B cell (primary cell): ENCODE results near the gene GRIK5. TPM values are rescaled to one million over a fixed set of nuclear protein-coding genes. Genes with fewer than 3 reads are reported as not detected.

ENCODE experiments used
- ATAC-seq: fragments of 200-7000 bp; cut with Tn5 transposase; one replicate; pipeline ENCODE4 v1.10.0; 2021; ENCODE audit warnings: low read depth, mild to moderate bottlenecking, moderate number of reproducible peaks, moderate library complexity
- CTCF ChIA-PET: fragments of 350-600 bp; sonication (Branson Sonifier 250); formaldehyde crosslinking; loops from one replicate; lab custom pipeline; 2021; ENCODE audit warnings: antibody characterized with exemption, inconsistent platforms; lab: Charles Lee
- POLR2A ChIA-PET: fragments of 350-600 bp; sonication (Branson Sonifier 250); formaldehyde crosslinking; loops from one replicate; lab custom pipeline; 2021; ENCODE audit warnings: antibody characterized with exemption; lab: Charles Lee
- DNase-seq: peaks from one replicate; pipeline ENCODE4 v3.0.0; 2013
- H2AFZ ChIP-seq: 2 replicates; pipeline ENCODE4 v1.6.1; 2012; ENCODE audit warnings: mild to moderate bottlenecking, low read depth, low read length; ENCODE audit not compliant: insufficient read depth, poor library complexity, severe bottlenecking
- H3K27ac ChIP-seq, 2 donors: 1 replicate in 1 of 2; 2 replicates in 1 of 2; pipeline ENCODE4 v1.5.1; 2012 to 2013; ENCODE audit warnings: low read length in 2 of 2, mild to moderate bottlenecking in 2 of 2, moderate library complexity in 1 of 2
- H3K27me3 ChIP-seq, 4 experiments: fragments of 200-600 bp in 1 of 4; sonication (generic) in 1 of 4; replicated peaks in 1 of 4; 1 replicate in 2 of 4; 2 replicates in 2 of 4; pipeline versions ENCODE4 v1.6.1 to v1.7.0; 2013 to 2016; ENCODE audit warnings: low read length in 3 of 4, mild to moderate bottlenecking in 2 of 4, mixed read lengths in 1 of 4, moderate library complexity in 1 of 4; ENCODE audit not compliant: insufficient read depth in 4 of 4, control insufficient read depth in 3 of 4; ENCODE audit errors: control extremely low read depth in 1 of 4
- H3K36me3 ChIP-seq, 2 experiments: replicated peaks in 1 of 2; 1 replicate in 1 of 2; 2 replicates in 1 of 2; pipeline versions ENCODE4 v1.6.1 to v1.7.1; 2013; ENCODE audit warnings: low read length in 1 of 2; ENCODE audit not compliant: insufficient read depth in 2 of 2, control insufficient read depth in 1 of 2; ENCODE audit errors: control extremely low read depth in 1 of 2, extremely low read depth in 1 of 2
- H3K4me1 ChIP-seq, 2 donors: fragments of 200-600 bp in 1 of 2; sonication (generic) in 1 of 2; 1 replicate in 1 of 2; 2 replicates in 1 of 2; pipeline versions ENCODE4 v1.5.1 to v1.6.1; 2013 to 2017; ENCODE audit warnings: low read length in 2 of 2; ENCODE audit not compliant: control insufficient read depth in 2 of 2, insufficient read depth in 2 of 2
- H3K4me2 ChIP-seq: replicated peaks from 2 replicates; pipeline ENCODE3; 2012; ENCODE audit warnings: mild to moderate bottlenecking, low read depth, low read length; ENCODE audit not compliant: poor library complexity, severe bottlenecking
- H3K4me3 ChIP-seq, 5 experiments: fragments of 200-600 bp in 1 of 5; sonication (generic) in 1 of 5; 1 replicate in 3 of 5; 2 replicates in 2 of 5; pipeline versions ENCODE4 v1.5.1 to v1.7.0; 2011 to 2016; ENCODE audit warnings: low read length in 4 of 5, mild to moderate bottlenecking in 4 of 5, low read depth in 2 of 5, control low read depth in 1 of 5, moderate library complexity in 1 of 5; ENCODE audit not compliant: insufficient read depth in 1 of 5; ENCODE audit errors: control extremely low read depth in 1 of 5, extremely low read depth in 1 of 5
- H3K79me2 ChIP-seq: fragments of 200-600 bp; sonication (generic); one replicate; pipeline ENCODE4 v1.6.0; 2016; ENCODE audit warnings: low read length; ENCODE audit not compliant: control insufficient read depth, insufficient read depth
- H3K9ac ChIP-seq: fragments of 200-600 bp; sonication (generic); 2 replicates; pipeline ENCODE4 v1.6.1; 2017; ENCODE audit warnings: mild to moderate bottlenecking, low read length, moderate library complexity
- H3K9me3 ChIP-seq, 3 donors: one replicate each; pipeline versions ENCODE4 v1.6.1 to v1.7.1; 2013; ENCODE audit warnings: low read length in 2 of 3; ENCODE audit not compliant: control insufficient read depth in 2 of 3, insufficient read depth in 1 of 3; ENCODE audit errors: control extremely low read depth in 1 of 3
- H4K20me1 ChIP-seq: 2 replicates; pipeline ENCODE4 v1.6.0; 2012; ENCODE audit warnings: mild to moderate bottlenecking, low read length; ENCODE audit not compliant: insufficient read depth, control insufficient read depth, poor library complexity, severe bottlenecking
- H3K27ac Mint-ChIP-seq: one replicate; pipeline ENCODE4 v1.8.0; 2021; ENCODE audit warnings: mixed read lengths
- H3K27me3 Mint-ChIP-seq: one replicate; pipeline ENCODE4 v1.8.0; 2021; ENCODE audit warnings: mixed read lengths
- H3K4me1 Mint-ChIP-seq: one replicate; pipeline ENCODE4 v1.8.0; 2021; ENCODE audit warnings: mixed read lengths
- H3K4me3 Mint-ChIP-seq: one replicate; pipeline ENCODE4 v1.8.0; 2021; ENCODE audit warnings: mixed read lengths
- H3K9me3 Mint-ChIP-seq: one replicate; pipeline ENCODE4 v1.8.0; 2022; ENCODE audit warnings: mixed read lengths; ENCODE audit not compliant: insufficient read depth
- CTCF ChIP-seq: fragments of 200-600 bp; IDR thresholded peaks from one replicate; pipeline ENCODE4 v1.8.0; 2022; ENCODE audit warnings: antibody characterized with exemption, mild to moderate bottlenecking
- EZH2 ChIP-seq: IDR thresholded peaks from 2 replicates; pipeline ENCODE4 v1.6.1; 2012; ENCODE audit warnings: borderline replicate concordance, low read depth, mild to moderate bottlenecking, moderate library complexity, low read length; ENCODE audit not compliant: insufficient read depth, poor library complexity, severe bottlenecking
- WGBS: methylation state at CpG from one replicate; pipeline ENCODE4 v1.1.5; 2013; ENCODE audit warnings: missing lambda C conversion rate; ENCODE audit not compliant: insufficient coverage; 5-methylcytosine and 5-hydroxymethylcytosine counted together
- intact Hi-C: fragments of 100-400 bp; cut with micrococcal nuclease; formaldehyde crosslinking; loops from one replicate; pipeline ENCODE4 v1.10.0; 2022
- polyA plus RNA-seq: library from polyadenylated mRNA; depleted of rRNA; stranded (reverse); fragments of >200 nt; gene quantifications from 2 replicates; pipeline ENCODE4 v1.2.3, GENCODE V29; 2012
- total RNA-seq, 2 donors: library from RNA; stranded (reverse); fragments of 120-200 nt in 1 of 2; gene quantifications; 1 replicate in 1 of 2; 2 replicates in 1 of 2; pipeline versions ENCODE4 v1.2.3 to v1.2.4, GENCODE V29; 2013 to 2022

Gene GRIK5
- total and polyA plus RNA-seq, 2 donors (not counting 1 experiment from before 2014, with no cell fraction given): 0.09 to 0.27 TPM

- Mint-ChIP-seq H3K4me3 (no peak overlapping the region), H3K9me3 (no peaks in the 10 kb centered on the region), H3K4me1 (peaks cover 21% of the 10 kb centered on the region), H3K27ac (no peak overlapping the region), H3K27me3 (peaks cover 24% of the 10 kb centered on the region)
- Histone ChIP-seq H3K36me3 (no peaks in the 10 kb centered on the region), H3K27ac (no peak overlapping the region), H3K9ac (no peak overlapping the region), H3K27me3 (peaks cover 0 to 31% (median 13%) of the 10 kb centered on the region in 4 experiments), H3K4me1 (peaks cover 12% of the 10 kb centered on the region in 2 donors), H3K79me2 (no peaks in the 10 kb centered on the region), H4K20me1 (no peaks in the 10 kb centered on the region), H3K9me3 (peaks cover 0 to 3% (median 0%) of the 10 kb centered on the region in 3 donors), H2AFZ (no peak overlapping the region), H3K4me2 (no peak overlapping the region), H3K4me3 (no peak overlapping the region)
- POLR2A ChIA-PET: no interaction called here
- no peak for DNase-seq
- TF ChIP-seq CTCF: no peak
- intact Hi-C loops: no loop called here
- no peak for ATAC-seq
- CTCF ChIA-PET: no interaction called here
- 89% methylated on average over 12 of the region's 15 CpGs for WGBS
Measured at GRCh38 chr19:41991025-41991424, 79.0 kb downstream of the GRIK5 start.

GRCh38 chr19:41990615-41991014 is 79.4 kb downstream of the GRIK5 start:
- ATAC-seq (no peak), DNase-seq (no peak)
- CTCF ChIA-PET: no interaction called here
- no peaks in the 10 kb centered on the region for H4K20me1 ChIP-seq
- Mint-ChIP-seq H3K4me1 (peaks cover 19% of the 10 kb centered on the region), H3K4me3 (no peak overlapping the region), H3K9me3 (no peaks in the 10 kb centered on the region), H3K27ac (no peak overlapping the region), H3K27me3 (peaks cover 20% of the 10 kb centered on the region)
- no peak overlapping the region for H3K9ac ChIP-seq
- H3K4me2 ChIP-seq: no peak overlapping the region
- H3K27me3 ChIP-seq: peaks cover 0 to 27% (median 9%) of the 10 kb centered on the region in 4 experiments
- no peak overlapping the region for H3K27ac ChIP-seq
- H3K79me2 ChIP-seq: no peaks in the 10 kb centered on the region
- H2AFZ ChIP-seq: no peak overlapping the region
- WGBS: 100% methylated on average over 1 of the region's 2 CpGs
- TF ChIP-seq CTCF (peak; percentile 12), EZH2 (no peak)
- no peaks in the 10 kb centered on the region for H3K9me3 ChIP-seq
- peaks cover 9 to 12% of the 10 kb centered on the region in 2 donors for H3K4me1 ChIP-seq
- POLR2A ChIA-PET: no interaction called here
- intact Hi-C loops: no loop called here
- no peaks in the 10 kb centered on the region for H3K36me3 ChIP-seq
- H3K4me3 ChIP-seq: no peak overlapping the region
